WTC11 (cell line): Measurements from ENCODE around the gene PAK5. TPM values are rescaled to one million over a fixed set of nuclear protein-coding genes. Genes with fewer than 3 reads are reported as not detected.

Experiments used
- ATAC-seq: fragments of 200-7000 bp; cut with Tn5 transposase; 2 replicates; pipeline ENCODE4 v1.10.0; 2021; ENCODE audit warnings: mild to moderate bottlenecking, moderate library complexity
- CTCF ChIA-PET: fragments of 300-600 bp; sonication (Branson Sonifier 250); formaldehyde crosslinking; loops from one replicate; lab custom pipeline; 2021; ENCODE audit warnings: antibody characterized with exemption; lab: Charles Lee
- POLR2A ChIA-PET: fragments of 350-600 bp; sonication (Branson Sonifier 250); formaldehyde crosslinking; loops from one replicate; lab custom pipeline; 2021; ENCODE audit warnings: antibody characterized with exemption; lab: Charles Lee
- DNase-seq: peaks from one replicate; pipeline ENCODE4 v3.0.0; 2021; ENCODE audit warnings: low spot score
- H3K27ac Mint-ChIP-seq: 2 replicates; pipeline ENCODE4 v1.8.0; 2021; ENCODE audit warnings: mixed read lengths
- H3K27me3 Mint-ChIP-seq: 2 replicates; pipeline ENCODE4 v1.8.0; 2021; ENCODE audit warnings: low read depth, mild to moderate bottlenecking, moderate library complexity, mixed read lengths
- H3K36me3 Mint-ChIP-seq: 2 replicates; pipeline ENCODE4 v1.8.0; 2021; ENCODE audit warnings: mixed read lengths
- H3K4me1 Mint-ChIP-seq: 2 replicates; pipeline ENCODE4 v1.8.0; 2022; ENCODE audit warnings: mixed read lengths
- H3K4me3 Mint-ChIP-seq: 2 replicates; pipeline ENCODE4 v1.8.0; 2021; ENCODE audit warnings: mild to moderate bottlenecking, moderate library complexity, mixed read lengths
- H3K9me3 Mint-ChIP-seq: 2 replicates; pipeline ENCODE4 v1.8.0; 2021; ENCODE audit warnings: mixed read lengths
- ATF1 ChIP-seq: sonication (generic); formaldehyde crosslinking; IDR thresholded peaks from 2 replicates; pipeline ENCODE4 v1.8.1; 2023; ENCODE audit warnings: mild to moderate bottlenecking, moderate library complexity, missing genetic modification reagents
- ATF2 ChIP-seq: sonication (generic); formaldehyde crosslinking; IDR thresholded peaks from 2 replicates; pipeline ENCODE4 v1.8.1; 2022; ENCODE audit warnings: low read depth, missing genetic modification reagents, borderline replicate concordance
- ATF6 ChIP-seq: sonication (generic); formaldehyde crosslinking; IDR thresholded peaks from 2 replicates; pipeline ENCODE4 v1.8.1; 2023; ENCODE audit warnings: mild to moderate bottlenecking, missing genetic modification reagents
- E2F5 ChIP-seq: sonication (generic); formaldehyde crosslinking; IDR thresholded peaks from 2 replicates; pipeline ENCODE4 v1.8.1; 2022; ENCODE audit warnings: mild to moderate bottlenecking, moderate library complexity, missing genetic modification reagents
- ELF4 ChIP-seq: sonication (generic); formaldehyde crosslinking; IDR thresholded peaks from 2 replicates; pipeline ENCODE4 v1.8.1; 2022; ENCODE audit warnings: low read depth, mild to moderate bottlenecking, moderate library complexity, missing genetic modification reagents
- ETV6 ChIP-seq: sonication (generic); formaldehyde crosslinking; IDR thresholded peaks from 2 replicates; pipeline ENCODE4 v1.8.1; 2022; ENCODE audit warnings: mild to moderate bottlenecking, missing genetic modification reagents
- GTF2I ChIP-seq: fragments of 250-450 bp; sonication (Bioruptor Pico); conservative IDR thresholded peaks from 2 replicates; pipeline ENCODE4 v1.4.0; 2021; ENCODE audit warnings: mild to moderate bottlenecking
- HMGA2 ChIP-seq: fragments of 250-450 bp; sonication (Bioruptor Pico); IDR thresholded peaks from 2 replicates; pipeline ENCODE4 v1.4.0; 2021; ENCODE audit warnings: mild to moderate bottlenecking, moderate library complexity
- KAT7 ChIP-seq: sonication (generic); formaldehyde crosslinking; IDR thresholded peaks from 2 replicates; pipeline ENCODE4 v1.8.1; 2023; ENCODE audit warnings: missing genetic modification reagents, mild to moderate bottlenecking, borderline replicate concordance
- MYBL2 ChIP-seq: sonication (generic); formaldehyde crosslinking; IDR thresholded peaks from 2 replicates; pipeline ENCODE4 v1.8.1; 2023; ENCODE audit warnings: mild to moderate bottlenecking, moderate library complexity, missing genetic modification reagents
- NFATC4 ChIP-seq: fragments of 250-450 bp; sonication (Bioruptor Pico); IDR thresholded peaks from 2 replicates; pipeline ENCODE4 v1.9.0; 2021; ENCODE audit warnings: mild to moderate bottlenecking
- NR2C2 ChIP-seq: sonication (generic); formaldehyde crosslinking; IDR thresholded peaks from 2 replicates; pipeline ENCODE4 v1.8.0; 2022; ENCODE audit warnings: mild to moderate bottlenecking, missing genetic modification reagents
- OVOL2 ChIP-seq: fragments of 250-450 bp; sonication (Bioruptor Pico); IDR thresholded peaks from 2 replicates; pipeline ENCODE4 v1.9.0; 2021; ENCODE audit warnings: mild to moderate bottlenecking, borderline replicate concordance
- RELA ChIP-seq: sonication (generic); formaldehyde crosslinking; IDR thresholded peaks from 2 replicates; pipeline ENCODE4 v1.8.1; 2022; ENCODE audit warnings: missing genetic modification reagents, mild to moderate bottlenecking, borderline replicate concordance
- RORB ChIP-seq: fragments of 250-450 bp; sonication (Bioruptor Pico); IDR thresholded peaks from 2 replicates; pipeline ENCODE4 v1.9.0; 2021; ENCODE audit warnings: mild to moderate bottlenecking
- TP53 ChIP-seq: sonication (generic); formaldehyde crosslinking; IDR thresholded peaks from 2 replicates; pipeline ENCODE4 v1.8.1; 2023; ENCODE audit warnings: mild to moderate bottlenecking, missing genetic modification reagents
- ZNF121 ChIP-seq: sonication (generic); formaldehyde crosslinking; IDR thresholded peaks from 2 replicates; pipeline ENCODE4 v1.8.0; 2023; ENCODE audit warnings: missing genetic modification reagents
- ZNF138 ChIP-seq: sonication (generic); formaldehyde crosslinking; conservative IDR thresholded peaks from 2 replicates; pipeline ENCODE4 v1.8.1; 2022; ENCODE audit warnings: mild to moderate bottlenecking, moderate library complexity, missing genetic modification reagents
- ZNF317 ChIP-seq: sonication (generic); formaldehyde crosslinking; IDR thresholded peaks from 2 replicates; pipeline ENCODE4 v1.8.1; 2023; ENCODE audit warnings: low read depth, mild to moderate bottlenecking, moderate library complexity, missing genetic modification reagents, borderline replicate concordance
- total RNA-seq: library from RNA; stranded (reverse); gene quantifications from 3 replicates; pipeline ENCODE4 v1.2.3, GENCODE V29; 2021
- TF ChIP-seq, protein P1 (sequence below): sonication (generic); formaldehyde crosslinking; IDR thresholded peaks from 2 replicates; pipeline ENCODE4 v1.8.1; 2023; ENCODE audit warnings: mild to moderate bottlenecking, missing genetic modification reagents, borderline replicate concordance
- TF ChIP-seq, protein P2 (sequence below): sonication (generic); formaldehyde crosslinking; IDR thresholded peaks from 2 replicates; pipeline ENCODE4 v1.8.1; 2023; ENCODE audit warnings: mild to moderate bottlenecking, missing genetic modification reagents, moderate library complexity

The PAK5 gene
- total RNA-seq, 1 experiment from 2014 or later, result 0.31 TPM

DNA sequence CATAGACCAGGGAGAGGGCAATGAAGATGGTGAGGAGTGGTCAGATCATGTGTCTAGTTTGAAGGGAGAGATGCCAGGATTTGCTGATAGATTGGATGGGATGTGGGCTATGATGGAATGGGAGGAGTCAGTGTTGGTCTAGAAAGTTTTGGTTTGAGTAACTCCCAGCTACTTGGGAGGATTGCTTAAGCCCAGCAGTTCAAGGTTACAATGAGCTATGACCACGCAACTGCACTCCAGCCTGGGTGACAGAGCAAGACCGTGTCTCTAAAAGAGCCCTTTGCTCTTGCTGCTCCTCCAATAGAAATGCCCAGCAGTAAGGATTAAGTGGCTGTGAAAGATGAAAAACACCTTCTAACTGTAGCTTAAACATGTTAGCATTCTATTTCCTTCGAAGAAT lies 342.7 kb downstream of the PAK5 start:
- Mint-ChIP-seq H3K27me3 (peaks cover 2% of the 10 kb centered on the region; the same call in 1 of the 2 replicates), H3K9me3 (0 out of 2 replicates have a peak, but pooled peaks cover 10% of the 10 kb centered on the region), H3K27ac (no peak overlapping the region), H3K4me3 (no peak overlapping the region), H3K4me1 (no peaks in the 10 kb centered on the region), H3K36me3 (no peaks in the 10 kb centered on the region)
- ATAC-seq, result no peak
- DNase-seq, result no peak
- no peak for TF ChIP-seq HMGA2 (CRISPR knock-in tag)
- no peak for TF ChIP-seq RORB (CRISPR knock-in tag)
- TF ChIP-seq E2F5 (CRISPR knock-in tag), result no peak
- TF ChIP-seq ELF4 (CRISPR knock-in tag), result no peak
- TF ChIP-seq, protein P1, sequence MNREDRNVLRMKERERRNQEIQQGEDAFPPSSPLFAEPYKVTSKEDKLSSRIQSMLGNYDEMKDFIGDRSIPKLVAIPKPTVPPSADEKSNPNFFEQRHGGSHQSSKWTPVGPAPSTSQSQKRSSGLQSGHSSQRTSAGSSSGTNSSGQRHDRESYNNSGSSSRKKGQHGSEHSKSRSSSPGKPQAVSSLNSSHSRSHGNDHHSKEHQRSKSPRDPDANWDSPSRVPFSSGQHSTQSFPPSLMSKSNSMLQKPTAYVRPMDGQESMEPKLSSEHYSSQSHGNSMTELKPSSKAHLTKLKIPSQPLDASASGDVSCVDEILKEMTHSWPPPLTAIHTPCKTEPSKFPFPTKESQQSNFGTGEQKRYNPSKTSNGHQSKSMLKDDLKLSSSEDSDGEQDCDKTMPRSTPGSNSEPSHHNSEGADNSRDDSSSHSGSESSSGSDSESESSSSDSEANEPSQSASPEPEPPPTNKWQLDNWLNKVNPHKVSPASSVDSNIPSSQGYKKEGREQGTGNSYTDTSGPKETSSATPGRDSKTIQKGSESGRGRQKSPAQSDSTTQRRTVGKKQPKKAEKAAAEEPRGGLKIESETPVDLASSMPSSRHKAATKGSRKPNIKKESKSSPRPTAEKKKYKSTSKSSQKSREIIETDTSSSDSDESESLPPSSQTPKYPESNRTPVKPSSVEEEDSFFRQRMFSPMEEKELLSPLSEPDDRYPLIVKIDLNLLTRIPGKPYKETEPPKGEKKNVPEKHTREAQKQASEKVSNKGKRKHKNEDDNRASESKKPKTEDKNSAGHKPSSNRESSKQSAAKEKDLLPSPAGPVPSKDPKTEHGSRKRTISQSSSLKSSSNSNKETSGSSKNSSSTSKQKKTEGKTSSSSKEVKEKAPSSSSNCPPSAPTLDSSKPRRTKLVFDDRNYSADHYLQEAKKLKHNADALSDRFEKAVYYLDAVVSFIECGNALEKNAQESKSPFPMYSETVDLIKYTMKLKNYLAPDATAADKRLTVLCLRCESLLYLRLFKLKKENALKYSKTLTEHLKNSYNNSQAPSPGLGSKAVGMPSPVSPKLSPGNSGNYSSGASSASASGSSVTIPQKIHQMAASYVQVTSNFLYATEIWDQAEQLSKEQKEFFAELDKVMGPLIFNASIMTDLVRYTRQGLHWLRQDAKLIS (CRISPR knock-in tag), result no peak
- no peak for TF ChIP-seq ZNF121 (CRISPR knock-in tag)
- TF ChIP-seq ATF2 (CRISPR knock-in tag), result no peak
- no peak for TF ChIP-seq ATF6 (CRISPR knock-in tag)
- TF ChIP-seq, protein P2, sequence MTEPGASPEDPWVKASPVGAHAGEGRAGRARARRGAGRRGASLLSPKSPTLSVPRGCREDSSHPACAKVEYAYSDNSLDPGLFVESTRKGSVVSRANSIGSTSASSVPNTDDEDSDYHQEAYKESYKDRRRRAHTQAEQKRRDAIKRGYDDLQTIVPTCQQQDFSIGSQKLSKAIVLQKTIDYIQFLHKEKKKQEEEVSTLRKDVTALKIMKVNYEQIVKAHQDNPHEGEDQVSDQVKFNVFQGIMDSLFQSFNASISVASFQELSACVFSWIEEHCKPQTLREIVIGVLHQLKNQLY, result no peak
- no peak for TF ChIP-seq ZNF138 (CRISPR knock-in tag)
- CTCF ChIA-PET, result no interaction called here
- POLR2A ChIA-PET, result no interaction called here

GRCh38 chr20:9495701-9496100 lies 343.2 kb downstream of the PAK5 start:
- no peak for DNase-seq
- ChIA-PET CTCF (no interaction called here), POLR2A (no interaction called here)
- TF ChIP-seq NR2C2 (CRISPR knock-in tag), result no peak
- no peak for TF ChIP-seq NFATC4 (CRISPR knock-in tag)
- no peak for TF ChIP-seq RORB (CRISPR knock-in tag)
- no peak for TF ChIP-seq RELA (CRISPR knock-in tag)
- TF ChIP-seq ZNF317 (CRISPR knock-in tag), result no peak
- no peak for TF ChIP-seq OVOL2 (CRISPR knock-in tag)
- no peak for TF ChIP-seq GTF2I (CRISPR knock-in tag)
- no peak for TF ChIP-seq TP53 (CRISPR knock-in tag)
- no peak for TF ChIP-seq ATF6 (CRISPR knock-in tag)
- no peak for TF ChIP-seq KAT7 (CRISPR knock-in tag)
- no peak for TF ChIP-seq MYBL2 (CRISPR knock-in tag)
- TF ChIP-seq ATF1 (CRISPR knock-in tag), result no peak
- no peak for TF ChIP-seq ETV6 (CRISPR knock-in tag)
- no peak overlapping the region for H3K27ac Mint-ChIP-seq
- no peaks in the 10 kb centered on the region for H3K4me1 Mint-ChIP-seq
- peaks cover 2% of the 10 kb centered on the region; the same call in 1 of the 2 replicates for H3K27me3 Mint-ChIP-seq
- no peak for ATAC-seq
- 0 out of 2 replicates have a peak, but pooled peaks cover 10% of the 10 kb centered on the region for H3K9me3 Mint-ChIP-seq
- H3K4me3 Mint-ChIP-seq, result no peak overlapping the region
- no peaks in the 10 kb centered on the region for H3K36me3 Mint-ChIP-seq
